ENCODE measurements around the gene ANAPC4. TPM values are rescaled to one million over a fixed set of nuclear protein-coding genes. Genes with fewer than 3 reads are reported as not detected.

ANAPC4 gene
- total and polyA plus RNA-seq, 9 donors, result 18.7 to 106 (median 34.4) TPM

DNA sequence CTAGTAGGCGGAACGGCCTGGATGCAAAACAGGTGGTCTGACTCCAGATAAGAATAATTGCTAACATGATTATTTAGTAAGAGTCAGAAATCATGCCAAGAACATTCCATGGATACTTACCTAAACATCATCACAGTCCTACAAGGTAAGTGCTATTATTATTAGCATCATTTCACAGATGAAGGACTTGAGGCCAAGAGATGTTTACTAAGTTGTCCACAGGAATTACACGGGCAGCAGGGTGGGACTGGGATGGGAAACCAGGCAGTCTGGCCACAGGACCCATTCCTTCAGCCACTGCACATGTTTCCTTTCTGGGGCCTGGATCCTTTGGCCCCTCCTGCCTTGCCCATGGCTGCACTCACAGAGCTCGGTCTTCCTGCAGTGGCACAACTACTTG lies 48.3 kb downstream of the ANAPC4 start:
- WGBS, 3 donors, result 33 to 41% (median 40%) methylated on average over 4 of the region's 4 CpGs
- DNase-seq, result no peak
- TF ChIP-seq POLR2A (IDR thresholded peaks at IDR 0.05) (no peak), EP300 (IDR thresholded peaks at IDR 0.05) (no peak)
- TF ChIP-seq, protein P1, sequence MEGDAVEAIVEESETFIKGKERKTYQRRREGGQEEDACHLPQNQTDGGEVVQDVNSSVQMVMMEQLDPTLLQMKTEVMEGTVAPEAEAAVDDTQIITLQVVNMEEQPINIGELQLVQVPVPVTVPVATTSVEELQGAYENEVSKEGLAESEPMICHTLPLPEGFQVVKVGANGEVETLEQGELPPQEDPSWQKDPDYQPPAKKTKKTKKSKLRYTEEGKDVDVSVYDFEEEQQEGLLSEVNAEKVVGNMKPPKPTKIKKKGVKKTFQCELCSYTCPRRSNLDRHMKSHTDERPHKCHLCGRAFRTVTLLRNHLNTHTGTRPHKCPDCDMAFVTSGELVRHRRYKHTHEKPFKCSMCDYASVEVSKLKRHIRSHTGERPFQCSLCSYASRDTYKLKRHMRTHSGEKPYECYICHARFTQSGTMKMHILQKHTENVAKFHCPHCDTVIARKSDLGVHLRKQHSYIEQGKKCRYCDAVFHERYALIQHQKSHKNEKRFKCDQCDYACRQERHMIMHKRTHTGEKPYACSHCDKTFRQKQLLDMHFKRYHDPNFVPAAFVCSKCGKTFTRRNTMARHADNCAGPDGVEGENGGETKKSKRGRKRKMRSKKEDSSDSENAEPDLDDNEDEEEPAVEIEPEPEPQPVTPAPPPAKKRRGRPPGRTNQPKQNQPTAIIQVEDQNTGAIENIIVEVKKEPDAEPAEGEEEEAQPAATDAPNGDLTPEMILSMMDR (IDR thresholded peaks at IDR 0.05), result no peak
- Histone ChIP-seq H3K36me3 (no peaks in the 10 kb centered on the region), H3K4me3 (no peak overlapping the region), H3K9me3 (no peaks in the 10 kb centered on the region), H3K4me1 (ENCODE audit: insufficient read depth) (no peaks in the 10 kb centered on the region), H3K27me3 (no peaks in the 10 kb centered on the region), H3K27ac (no peak overlapping the region)
- intact Hi-C loops (cut with DNase I), result no loop called here

DNA sequence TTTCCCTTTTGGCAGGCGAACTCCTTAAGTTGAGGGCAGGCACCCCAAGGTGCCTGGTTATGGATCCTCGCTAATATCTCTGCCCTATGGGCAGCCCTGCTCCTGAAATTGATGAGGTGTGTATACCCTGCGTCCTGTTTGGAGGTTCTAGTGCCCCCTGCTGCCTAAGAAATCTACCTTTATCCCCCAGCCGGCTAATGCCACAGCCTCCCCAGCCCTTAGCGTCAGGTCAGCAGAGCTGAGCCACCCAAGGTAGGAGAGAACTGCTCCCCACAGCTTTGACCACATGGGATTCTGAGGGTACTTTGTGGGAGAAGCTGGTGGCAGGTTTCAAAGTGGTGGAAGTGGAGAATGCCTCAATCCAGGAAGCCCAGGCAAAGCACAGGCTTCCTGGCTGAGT lies 50.8 kb downstream of the ANAPC4 start:
- intact Hi-C loops (cut with DNase I), result no loop called here
- Histone ChIP-seq H3K36me3 (no peaks in the 10 kb centered on the region), H3K27me3 (no peaks in the 10 kb centered on the region), H3K4me1 (ENCODE audit: insufficient read depth) (no peaks in the 10 kb centered on the region), H3K4me3 (no peak overlapping the region), H3K9me3 (no peaks in the 10 kb centered on the region), H3K27ac (no peak overlapping the region)
- DNase-seq, result no peak
- WGBS, 3 donors, result 84 to 90% (median 89%) methylated on average over 5 of the region's 5 CpGs
- TF ChIP-seq EP300 (IDR thresholded peaks at IDR 0.05), result no peak
- TF ChIP-seq POLR2A (IDR thresholded peaks at IDR 0.05), result no peak
- TF ChIP-seq, protein P1 (IDR thresholded peaks at IDR 0.05), result no peak

DNA sequence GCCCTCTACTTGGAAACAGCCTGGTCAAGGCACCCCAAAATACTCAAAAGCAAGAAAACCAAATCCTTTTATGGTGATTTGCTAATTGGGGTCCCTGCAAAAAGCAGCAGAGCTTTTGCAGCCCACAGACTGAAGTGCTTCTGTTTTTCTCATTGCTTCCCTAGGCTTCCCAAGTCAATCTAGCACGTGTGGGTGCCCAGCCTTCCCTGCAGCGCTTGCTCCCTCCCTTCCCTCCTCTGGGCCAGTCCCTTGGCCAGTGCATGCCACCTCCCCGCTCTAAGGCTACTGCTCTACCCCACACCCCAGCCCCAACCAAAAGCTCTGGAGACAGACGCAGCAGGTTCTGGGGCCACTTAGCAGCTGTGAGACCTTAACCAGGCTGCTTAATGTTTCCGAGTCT lies 53.6 kb downstream of the ANAPC4 start:
- no peaks in the 10 kb centered on the region for H3K9me3 ChIP-seq
- H3K27me3 ChIP-seq, result no peaks in the 10 kb centered on the region
- DNase-seq, result no peak
- TF ChIP-seq, protein P1 (IDR thresholded peaks at IDR 0.05), result no peak
- TF ChIP-seq POLR2A (IDR thresholded peaks at IDR 0.05) (no peak), EP300 (IDR thresholded peaks at IDR 0.05) (no peak)
- H3K36me3 ChIP-seq, result no peaks in the 10 kb centered on the region
- intact Hi-C loops (cut with DNase I), result no loop called here
- H3K27ac ChIP-seq, result no peak overlapping the region
- 86 to 92% (median 88%) methylated on average over 5 of the region's 5 CpGs for WGBS, 3 donors
- no peak overlapping the region for H3K4me3 ChIP-seq
- no peaks in the 10 kb centered on the region for H3K4me1 ChIP-seq (ENCODE audit: insufficient read depth)

DNA sequence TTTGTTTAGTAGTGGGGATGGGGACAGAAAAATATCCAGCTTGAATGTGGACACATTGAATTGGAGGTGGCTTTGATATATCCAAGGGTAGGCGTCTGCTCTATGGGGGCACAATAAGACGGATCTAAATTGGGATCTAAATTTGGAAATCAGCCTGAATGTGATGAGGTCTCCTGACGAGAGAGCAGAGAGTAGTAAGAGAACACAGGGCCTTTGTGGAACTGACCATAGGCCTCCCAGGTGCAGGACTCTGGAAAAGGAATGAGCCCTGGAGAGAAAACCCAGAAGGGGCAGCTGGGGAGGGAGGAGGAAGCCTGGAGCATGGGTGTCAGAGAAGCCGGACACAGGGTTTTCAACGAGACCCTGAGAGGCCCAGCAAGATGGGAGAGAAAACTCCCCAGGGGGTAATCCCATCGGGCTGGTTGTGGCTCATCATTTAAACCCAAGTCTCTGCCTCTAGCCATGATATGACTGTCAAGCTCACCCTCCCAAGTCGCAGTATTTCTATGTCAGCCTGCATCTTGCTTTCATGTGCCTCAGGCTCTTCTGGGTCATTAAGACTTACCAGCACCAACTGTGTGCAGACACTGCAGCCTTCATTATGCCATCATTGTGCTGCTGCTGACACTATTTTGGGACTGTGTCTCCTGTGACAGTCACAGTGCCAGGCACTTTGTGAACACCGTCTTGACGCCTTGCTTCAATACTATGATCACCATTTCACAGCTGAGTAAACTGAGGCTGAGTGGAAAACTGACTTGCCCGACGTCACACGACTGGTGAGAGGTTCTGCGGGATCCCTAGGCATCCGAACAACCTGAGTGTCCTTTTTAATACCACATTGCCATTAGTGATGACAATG lies 57.1 kb downstream of the ANAPC4 start:
- DNase-seq, result no peak
- WGBS, 3 donors, result 88 to 94% (median 92%) methylated on average over 14 of the region's 14 CpGs
- H3K36me3 ChIP-seq, result no peaks in the 10 kb centered on the region
- H3K27me3 ChIP-seq, result no peaks in the 10 kb centered on the region
- intact Hi-C loops (cut with DNase I), result no loop called here
- TF ChIP-seq POLR2A (IDR thresholded peaks at IDR 0.05) (no peak), EP300 (IDR thresholded peaks at IDR 0.05) (no peak)
- TF ChIP-seq, protein P1 (IDR thresholded peaks at IDR 0.05), result no peak
- no peak overlapping the region for H3K4me3 ChIP-seq
- H3K4me1 ChIP-seq (ENCODE audit: insufficient read depth), result no peaks in the 10 kb centered on the region
- no peaks in the 10 kb centered on the region for H3K9me3 ChIP-seq
- no peak overlapping the region for H3K27ac ChIP-seq
